NCI-H524 (cell line): ENCODE measurements around the gene SEC24A.
A peak's percentile ranks its signal among the peaks of the same experiment; 100 is the strongest.
"Not testable (repeated sequence)": the region's sequence is repeated elsewhere in the genome, so short reads cannot be mapped to it uniquely, and the experiment has no call there.

Experiments
- DNase-seq, 2 experiments: peaks; one replicate each; lab custom pipeline; 2025; lab: John Stamatoyannopoulos, UW

SEC24A gene

GRCh38 chr5:134650660-134651059 lies 2.1 kb downstream of the SEC24A start:
- not testable (repeated sequence) for DNase-seq

DNA sequence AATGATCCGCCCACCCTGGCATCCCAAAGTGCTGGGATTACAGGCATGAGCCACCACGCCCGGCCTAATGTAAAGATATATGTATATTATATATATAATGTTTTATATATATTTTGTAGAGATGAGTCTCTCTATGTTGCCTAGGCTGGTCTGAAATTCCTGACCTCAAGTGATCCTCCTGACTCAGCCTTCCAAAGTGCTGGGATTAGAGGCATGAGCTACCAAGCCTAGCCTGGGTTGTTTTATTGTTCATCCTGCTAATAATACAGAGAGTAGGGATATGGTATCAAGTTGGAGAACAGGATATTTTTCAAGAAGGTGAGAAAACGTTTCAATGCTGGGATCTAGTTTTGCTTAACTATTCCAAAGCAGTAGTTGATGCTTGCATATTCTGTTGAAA lies 2.9 kb downstream of the SEC24A start:
- DNase-seq = no peak

GRCh38 chr5:134656690-134657089 lies 8.1 kb downstream of the SEC24A start:
- DNase-seq = no peak

- DNase-seq = no peak
Measured at GRCh38 chr5:134659456-134659855, 10.9 kb downstream of the SEC24A start.

DNA sequence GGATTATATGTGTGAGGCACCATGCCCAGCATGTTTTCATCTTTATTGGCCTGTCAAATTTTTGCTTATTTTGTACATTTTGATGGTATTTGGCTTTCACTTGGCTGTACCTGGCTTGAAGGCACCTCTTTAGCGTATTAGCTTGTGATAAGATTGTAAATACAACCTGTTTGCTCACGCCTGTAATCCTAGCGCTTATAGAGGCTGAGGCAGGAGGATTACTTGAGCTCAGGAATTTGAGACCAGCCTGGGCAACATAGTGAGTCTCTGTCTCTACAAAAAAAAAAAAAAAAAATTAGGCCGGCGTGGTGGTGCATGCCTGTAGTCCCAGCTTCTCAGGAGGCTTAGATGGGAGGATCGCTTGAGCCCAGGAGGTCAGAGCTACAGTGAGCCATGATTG lies 11.3 kb downstream of the SEC24A start:
- no peak for DNase-seq

DNA sequence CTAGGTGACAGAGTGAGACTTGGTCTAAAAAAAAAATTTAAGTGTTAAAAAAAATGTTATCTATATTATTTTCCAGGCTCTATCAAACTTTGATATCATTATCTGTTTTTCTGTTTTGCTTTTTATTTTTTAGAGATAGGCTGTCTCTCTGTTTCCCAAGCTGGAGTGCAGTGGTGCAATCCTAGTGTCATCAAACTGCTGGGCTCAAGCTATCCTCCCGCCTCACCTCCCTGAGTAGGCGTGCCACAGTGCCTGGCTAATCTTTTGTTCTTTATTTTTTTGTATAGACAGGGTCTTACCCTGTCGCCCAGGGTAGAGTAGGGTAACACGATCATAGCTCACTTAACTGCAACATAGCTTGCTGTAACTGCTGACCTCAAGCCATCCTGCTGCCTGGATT lies 14.4 kb downstream of the SEC24A start:
- DNase-seq = no peak

GRCh38 chr5:134664448-134664847 lies 15.9 kb downstream of the SEC24A start:
- no peak for DNase-seq

GRCh38 chr5:134673546-134673945 lies 25.0 kb downstream of the SEC24A start:
- DNase-seq = not testable (repeated sequence)

DNA sequence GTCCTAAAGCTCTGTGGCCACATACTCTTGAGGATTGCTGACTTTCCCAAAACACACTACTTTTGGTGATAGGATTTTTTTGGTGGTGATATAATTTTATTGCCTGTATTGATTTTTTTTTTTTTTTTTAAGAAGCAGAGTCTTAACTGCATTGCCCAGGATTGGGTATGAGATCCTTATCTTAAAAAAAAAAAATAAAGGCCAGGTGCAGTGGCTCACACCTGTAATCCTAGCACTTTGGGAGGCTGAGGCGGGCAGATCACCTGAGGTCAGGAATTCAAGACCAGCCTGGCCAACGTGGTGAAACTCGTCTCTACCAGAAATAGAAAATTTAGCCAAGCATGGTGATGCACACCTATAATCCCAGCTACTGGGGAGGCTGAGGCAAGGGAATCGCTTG lies 28.8 kb downstream of the SEC24A start:
- not testable (repeated sequence) for DNase-seq

DNA sequence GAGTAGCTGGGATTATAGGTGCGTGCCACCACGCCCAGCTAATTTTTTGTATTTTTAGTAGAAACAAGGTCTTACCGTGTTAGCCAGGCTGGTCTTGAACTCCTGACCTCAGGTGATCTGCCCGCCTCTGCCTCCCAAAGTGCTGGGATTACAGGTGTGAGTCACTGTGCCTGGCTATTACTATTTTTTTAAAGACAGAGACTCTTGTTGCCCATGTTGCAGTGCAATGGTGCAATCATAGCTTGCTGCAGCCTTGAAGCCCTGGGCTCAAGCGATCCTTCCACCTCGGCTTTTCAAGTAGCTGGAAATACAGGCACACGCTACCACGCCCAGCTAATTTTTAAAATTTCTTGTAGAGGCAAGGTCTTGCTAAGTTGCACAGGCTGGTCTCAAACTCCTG lies 41.6 kb downstream of the SEC24A start:
- DNase-seq = not testable (repeated sequence)

- DNase-seq = no peak
Measured at GRCh38 chr5:134692722-134693121, 44.1 kb downstream of the SEC24A start.

DNA sequence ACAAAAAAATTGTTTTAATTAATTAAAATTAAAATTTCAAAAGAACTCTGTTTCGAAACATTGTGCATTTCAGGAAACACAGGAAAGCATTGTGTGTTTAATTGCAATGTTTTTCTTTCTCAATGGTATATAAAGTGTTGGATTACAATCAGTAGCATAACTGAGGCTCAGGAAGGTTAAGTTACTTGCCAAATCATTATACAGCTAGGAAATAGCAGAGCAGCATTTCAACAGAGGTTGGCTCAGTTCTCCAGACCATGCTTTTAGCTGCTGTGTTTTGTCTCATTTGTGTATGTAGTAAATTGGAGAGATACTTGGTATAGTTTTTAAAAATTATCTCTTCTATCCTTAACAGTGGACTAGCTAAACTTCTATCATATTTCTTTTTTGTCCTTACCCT lies 59.7 kb downstream of the SEC24A start:
- DNase-seq = no peak

GRCh38 chr5:134714120-134714519 lies 65.5 kb downstream of the SEC24A start:
- DNase-seq = peak in 1 of 2 experiments; percentile 3

GRCh38 chr5:134714541-134714940 lies 66.0 kb downstream of the SEC24A start:
- no peak for DNase-seq

- DNase-seq = not testable (repeated sequence)
Measured at GRCh38 chr5:134715466-134715865, 66.9 kb downstream of the SEC24A start.

DNA sequence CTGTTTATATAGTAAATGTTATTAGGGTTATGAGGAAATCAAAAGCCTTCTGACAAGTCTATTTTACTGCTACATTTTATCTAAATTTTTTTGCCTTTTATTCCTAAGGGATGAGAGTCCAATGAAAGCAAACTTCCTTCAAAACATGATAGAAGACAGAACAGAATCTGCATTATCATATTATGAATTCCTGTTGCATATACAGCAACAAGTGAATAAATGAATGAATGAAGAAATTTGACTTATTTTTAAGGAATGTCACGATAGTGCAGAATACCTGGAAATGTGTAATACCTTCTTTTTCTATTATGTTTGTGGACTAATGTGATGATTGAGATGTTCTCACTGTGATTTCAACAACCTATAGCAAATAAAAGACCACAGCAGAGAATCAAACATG lies 76.3 kb downstream of the SEC24A start:
- DNase-seq = no peak

- no peak for DNase-seq
Measured at GRCh38 chr5:134732819-134733218, 84.2 kb downstream of the SEC24A start.

GRCh38 chr5:134735243-134735642 lies 86.7 kb downstream of the SEC24A start:
- no peak for DNase-seq

GRCh38 chr5:134736173-134736812 lies 87.7 kb downstream of the SEC24A start:
- DNase-seq = no peak

- DNase-seq = peak; percentile 96
Measured at GRCh38 chr5:134738133-134738962, 89.8 kb downstream of the SEC24A start, which contains the start of gene CAMLG. Gene CAMLG (plus strand): TSS chr5:134738548. CDS start chr5:134738621, 73 bp downstream.

DNA sequence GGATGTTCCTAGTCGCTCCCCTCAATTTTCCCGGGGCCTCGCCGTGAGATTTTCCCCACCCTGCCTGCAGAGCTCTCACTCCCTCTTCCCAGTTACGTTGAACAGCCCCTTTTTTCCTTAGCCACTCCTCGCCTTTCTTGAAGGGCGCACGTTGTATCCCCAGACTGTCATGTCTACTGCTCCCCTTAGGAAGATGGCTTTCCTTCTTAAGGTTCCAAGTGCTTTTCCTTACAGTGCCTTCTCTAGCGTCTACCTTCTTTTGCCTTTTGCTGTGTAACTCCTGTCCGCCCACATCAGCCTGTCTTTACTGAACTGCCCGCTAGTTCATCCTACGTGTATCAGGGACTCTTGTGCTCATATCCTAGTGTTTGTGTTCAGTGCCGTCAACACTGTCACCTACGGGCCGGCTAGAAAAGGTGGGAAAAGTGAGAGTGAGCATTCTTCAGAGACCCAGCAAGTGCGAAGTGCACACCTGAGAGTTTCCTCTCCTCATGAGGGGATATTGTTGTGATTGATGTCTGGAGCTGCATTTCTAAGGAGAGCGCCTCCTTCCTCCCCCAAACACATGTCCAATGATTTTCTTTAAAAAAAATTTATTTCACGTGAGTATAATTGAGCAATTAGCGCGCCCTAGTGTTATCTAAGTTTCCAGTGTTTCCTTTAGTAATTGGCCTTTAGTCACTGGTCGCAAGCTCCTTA lies 90.5 kb downstream of the SEC24A start:
- peak; percentile 44 to 74 for DNase-seq

- DNase-seq = no peak
Measured at GRCh38 chr5:134741052-134741451, 92.5 kb downstream of the SEC24A start.

GRCh38 chr5:134742134-134742533 lies 93.5 kb downstream of the SEC24A start:
- no peak for DNase-seq
